SK-N-DZ (cell line): ENCODE measurements around the gene STK32C.
"Not testable (repeated sequence)": the region's sequence is repeated elsewhere in the genome, so short reads cannot be mapped to it uniquely, and the experiment has no call there.

Source experiments
- DNase-seq: peaks from one replicate; pipeline ENCODE4 v3.0.0-alpha.2; 2015; ENCODE audit warnings: low spot score

STK32C gene

GRCh38 chr10:132169766-132170560 lies 137.8 kb downstream of the STK32C start:
- no peak for DNase-seq

- no peak for DNase-seq
Observed at GRCh38 chr10:132169031-132169765, 138.6 kb downstream of the STK32C start.

GRCh38 chr10:132168571-132169030 lies 139.1 kb downstream of the STK32C start:
- no peak for DNase-seq

GRCh38 chr10:132167976-132168375 lies 139.8 kb downstream of the STK32C start:
- DNase-seq: no peak

- DNase-seq: no peak
Observed at GRCh38 chr10:132167041-132167674, 140.6 kb downstream of the STK32C start.

- DNase-seq: no peak
Observed at GRCh38 chr10:132166216-132166950, 141.4 kb downstream of the STK32C start.

GRCh38 chr10:132165416-132165980 lies 142.3 kb downstream of the STK32C start:
- no peak for DNase-seq

- DNase-seq: no peak
Observed at GRCh38 chr10:132164761-132165278, 142.9 kb downstream of the STK32C start.

- no peak for DNase-seq
Observed at GRCh38 chr10:132163826-132164515, 143.8 kb downstream of the STK32C start.

GRCh38 chr10:132163278-132163765 lies 144.4 kb downstream of the STK32C start:
- peak; percentile 89 for DNase-seq

GRCh38 chr10:132162590-132163277 lies 145.0 kb downstream of the STK32C start:
- no peak for DNase-seq

- no peak for DNase-seq
Observed at GRCh38 chr10:132162021-132162531, 145.7 kb downstream of the STK32C start.

GRCh38 chr10:132160834-132161622 lies 146.7 kb downstream of the STK32C start:
- DNase-seq: not testable (repeated sequence)

- DNase-seq: not testable (repeated sequence)
Observed at GRCh38 chr10:132160231-132160630, 147.5 kb downstream of the STK32C start.

GRCh38 chr10:132159302-132160230 lies 148.2 kb downstream of the STK32C start:
- DNase-seq: peak; percentile 71

GRCh38 chr10:132158823-132159222 lies 148.9 kb downstream of the STK32C start:
- no peak for DNase-seq

- DNase-seq: peak; percentile 69
Observed at GRCh38 chr10:132158122-132158741, 149.5 kb downstream of the STK32C start.
